Stimulated activated naive CD8-positive, alpha-beta T cell treated with anti-CD3 and anti-CD28 coated beads, Interleukin-15, Interleukin-2, amounts not matched to agents 100 ng/mL and 50 ng/mL, for 24 hours (primary cell): ENCODE measurements around the gene NWD2.
"Not testable (repeated sequence)": the region's sequence is repeated elsewhere in the genome, so short reads cannot be mapped to it uniquely, and the experiment has no call there.

Experiments used
- H3K27ac Mint-ChIP-seq: one replicate; pipeline ENCODE4 v1.8.0; 2021; ENCODE audit warnings: mild to moderate bottlenecking, mixed read lengths
- H3K27me3 Mint-ChIP-seq: one replicate; pipeline ENCODE4 v1.8.0; 2021; ENCODE audit warnings: mixed read lengths
- H3K36me3 Mint-ChIP-seq: one replicate; pipeline ENCODE4 v1.8.0; 2021; ENCODE audit warnings: low read depth, mixed read lengths
- H3K4me1 Mint-ChIP-seq: one replicate; pipeline ENCODE4 v1.8.0; 2021; ENCODE audit warnings: low read depth, mixed read lengths
- H3K4me3 Mint-ChIP-seq: one replicate; pipeline ENCODE4 v1.8.0; 2021; ENCODE audit warnings: mild to moderate bottlenecking, mixed read lengths
- H3K9me3 Mint-ChIP-seq: one replicate; pipeline ENCODE4 v1.8.0; 2021; ENCODE audit warnings: mixed read lengths

Gene NWD2

DNA sequence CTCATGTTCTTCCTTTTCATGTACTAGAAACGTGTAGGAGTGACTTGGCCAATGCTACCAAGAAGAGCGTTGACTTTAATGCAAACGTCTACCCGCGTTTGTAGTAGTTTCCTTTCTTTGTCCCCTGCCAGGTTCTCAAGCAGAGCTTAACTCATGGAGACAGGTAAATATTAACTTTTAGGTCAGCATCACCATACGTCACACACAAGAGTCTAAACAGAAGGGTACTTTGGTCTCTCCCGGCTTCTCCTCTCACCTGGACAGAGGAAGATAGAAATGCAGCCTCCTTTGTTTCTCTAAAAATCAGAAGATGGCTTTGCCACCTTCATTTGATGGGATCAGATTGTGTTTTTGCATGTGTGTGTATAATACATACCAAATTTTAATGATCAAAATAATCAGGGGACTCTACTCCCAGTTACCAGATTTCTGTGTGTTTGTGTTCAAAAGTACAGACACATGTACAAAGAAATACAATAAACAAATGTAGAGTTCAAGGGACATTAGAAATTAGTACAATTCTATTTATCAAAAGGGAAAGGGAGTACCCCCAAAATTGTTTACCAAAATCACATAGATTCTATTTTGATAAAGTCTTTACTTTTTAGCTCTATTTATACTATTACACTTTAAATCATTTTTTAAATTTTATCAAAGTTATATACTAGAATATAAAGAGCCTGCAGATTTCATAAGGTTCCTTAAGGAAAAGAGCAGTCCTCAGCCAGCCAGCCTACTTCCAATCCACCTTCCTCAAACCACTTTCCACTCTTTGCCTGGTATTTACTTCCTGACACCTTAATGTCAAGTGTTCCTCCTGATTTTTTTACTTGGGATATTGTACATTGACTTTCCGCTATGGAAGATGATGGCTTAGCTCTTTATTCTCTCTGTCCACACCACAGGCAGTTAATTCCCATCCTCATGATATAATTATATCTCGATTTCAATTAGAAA, 246.1 kb downstream of the NWD2 start:
- Mint-ChIP-seq H3K9me3 (no peaks in the 10 kb centered on the region), H3K4me3 (no peak overlapping the region), H3K4me1 (no peaks in the 10 kb centered on the region), H3K36me3 (no peaks in the 10 kb centered on the region), H3K27me3 (peaks cover 19% of the 10 kb centered on the region), H3K27ac (no peak overlapping the region)

DNA sequence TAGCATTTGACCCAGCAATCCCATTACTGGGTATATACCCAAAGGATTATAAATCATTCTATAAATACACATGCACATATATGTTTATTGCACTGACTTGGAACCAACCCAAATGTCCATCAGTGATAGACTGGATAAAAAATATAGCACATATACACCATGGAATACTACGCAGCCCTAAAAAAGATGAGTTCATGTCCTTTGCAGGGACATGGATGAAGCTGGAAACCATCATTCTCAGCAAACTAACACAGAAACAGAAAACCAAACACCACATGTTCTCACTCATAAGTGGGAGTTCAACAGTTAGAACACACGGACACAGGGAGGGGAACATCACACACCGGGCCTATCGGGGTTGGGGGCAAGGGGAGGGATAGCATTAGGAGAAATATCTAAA, 250.8 kb downstream of the NWD2 start:
- H3K36me3 Mint-ChIP-seq, H3K4me3 Mint-ChIP-seq, H3K9me3 Mint-ChIP-seq, H3K4me1 Mint-ChIP-seq, H3K27ac Mint-ChIP-seq, H3K27me3 Mint-ChIP-seq: not testable (repeated sequence)
